Tibial nerve (tissue), 4 donors: ENCODE data around the gene PLXDC2.

Experiments used
- EP300 ChIP-seq, 2 donors: sonication (generic); formaldehyde crosslinking; IDR thresholded peaks; one replicate each; pipeline ENCODE4 v1.6.1; 2017; ENCODE audit warnings: antibody characterized with exemption in 2 of 2, mild to moderate bottlenecking in 1 of 2
- POLR2A ChIP-seq, 2 donors: fragments of 450-650 bp; IDR thresholded peaks; one replicate each; pipeline ENCODE4 v1.6.1; 2017; ENCODE audit warnings: antibody characterized with exemption in 2 of 2, mild to moderate bottlenecking in 2 of 2, moderate library complexity in 2 of 2
- TF ChIP-seq, protein P1 (sequence below), 5 experiments: fragments of 200-600 bp in 3 of 5; fragments of 450-650 bp in 2 of 5; sonication (generic) in 3 of 5; IDR thresholded peaks; one replicate each; pipeline ENCODE4 v1.5.1; 2016 to 2019; ENCODE audit warnings: antibody characterized with exemption in 5 of 5, mild to moderate bottlenecking in 3 of 5, moderate library complexity in 2 of 5

DNA sequence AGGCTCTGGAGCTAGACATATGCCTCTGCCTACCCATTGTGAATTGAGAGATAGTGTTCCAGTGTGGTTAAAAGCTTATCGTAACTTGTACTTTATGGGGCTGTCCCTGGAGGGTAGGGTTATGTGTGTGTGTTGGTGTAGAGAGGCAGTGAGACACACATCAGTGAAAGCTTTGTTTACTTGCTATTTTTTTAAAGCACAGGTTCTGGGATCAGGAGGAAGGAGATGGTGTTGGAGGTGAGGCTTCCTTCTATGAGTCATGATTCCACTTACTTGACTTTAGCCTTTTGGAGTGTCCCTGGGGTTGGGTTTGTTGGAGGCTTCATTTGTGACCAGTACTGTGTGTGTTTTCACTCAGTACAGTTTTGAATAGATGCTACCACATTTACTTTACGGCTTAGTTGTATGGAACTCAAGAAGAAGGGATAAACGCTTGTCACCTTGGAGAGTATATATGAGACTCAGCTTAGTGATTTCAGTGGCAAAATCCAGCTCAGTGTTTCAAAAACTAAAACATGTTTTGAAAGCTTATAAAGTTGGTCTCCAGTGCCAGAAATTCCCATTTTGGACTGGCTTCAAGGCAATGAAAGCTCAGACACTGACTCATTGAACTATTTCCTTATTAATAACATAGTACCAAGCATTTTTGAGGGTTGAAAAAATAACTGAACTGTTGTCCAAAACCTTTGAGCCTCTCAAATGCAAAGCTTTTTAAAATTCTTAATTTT, 106.2 kb downstream of the PLXDC2 start:
- TF ChIP-seq, protein P1, sequence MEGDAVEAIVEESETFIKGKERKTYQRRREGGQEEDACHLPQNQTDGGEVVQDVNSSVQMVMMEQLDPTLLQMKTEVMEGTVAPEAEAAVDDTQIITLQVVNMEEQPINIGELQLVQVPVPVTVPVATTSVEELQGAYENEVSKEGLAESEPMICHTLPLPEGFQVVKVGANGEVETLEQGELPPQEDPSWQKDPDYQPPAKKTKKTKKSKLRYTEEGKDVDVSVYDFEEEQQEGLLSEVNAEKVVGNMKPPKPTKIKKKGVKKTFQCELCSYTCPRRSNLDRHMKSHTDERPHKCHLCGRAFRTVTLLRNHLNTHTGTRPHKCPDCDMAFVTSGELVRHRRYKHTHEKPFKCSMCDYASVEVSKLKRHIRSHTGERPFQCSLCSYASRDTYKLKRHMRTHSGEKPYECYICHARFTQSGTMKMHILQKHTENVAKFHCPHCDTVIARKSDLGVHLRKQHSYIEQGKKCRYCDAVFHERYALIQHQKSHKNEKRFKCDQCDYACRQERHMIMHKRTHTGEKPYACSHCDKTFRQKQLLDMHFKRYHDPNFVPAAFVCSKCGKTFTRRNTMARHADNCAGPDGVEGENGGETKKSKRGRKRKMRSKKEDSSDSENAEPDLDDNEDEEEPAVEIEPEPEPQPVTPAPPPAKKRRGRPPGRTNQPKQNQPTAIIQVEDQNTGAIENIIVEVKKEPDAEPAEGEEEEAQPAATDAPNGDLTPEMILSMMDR (IDR thresholded peaks at IDR 0.05), result no peak
- TF ChIP-seq POLR2A (IDR thresholded peaks at IDR 0.05) (no peak), EP300 (IDR thresholded peaks at IDR 0.05) (peak in 1 of 2 donors; percentile 21)
